Activated CD4-positive, CD25-positive, alpha-beta regulatory T cell treated with anti-CD3 and anti-CD28 coated beads, Interleukin-2, amount 50 U/mL, for 24 hours (primary cell): ENCODE measurements around the gene STAT5A.
"Not testable (repeated sequence)": the region's sequence is repeated elsewhere in the genome, so short reads cannot be mapped to it uniquely, and the experiment has no call there.

Experiments used
- ATAC-seq, 2 donors: fragments of 150-1000 bp; cut with Tn5 transposase; one replicate each; pipeline ENCODE4 v1.10.0; 2021; ENCODE audit warnings: mild to moderate bottlenecking in 1 of 2, moderate library complexity in 1 of 2

Gene STAT5A

GRCh38 chr17:42285346-42286050, 2.8 kb upstream of the STAT5A start:
- ATAC-seq = no peak

- no peak for ATAC-seq
Observed at GRCh38 chr17:42286411-42287221, 1.7 kb upstream of the STAT5A start.

GRCh38 chr17:42287305-42287976, 857 bp upstream of the STAT5A start:
- ATAC-seq = peak; percentile 33 to 37

- peak; percentile 35 to 36 for ATAC-seq
Observed at GRCh38 chr17:42288803-42289610, 709 bp downstream of the STAT5A start.

- ATAC-seq = peak; percentile 11 to 24
Observed at GRCh38 chr17:42289611-42290181, 1.4 kb downstream of the STAT5A start.

- no peak for ATAC-seq
Observed at GRCh38 chr17:42290577-42290976, 2.3 kb downstream of the STAT5A start.

GRCh38 chr17:42291129-42291528, 2.8 kb downstream of the STAT5A start:
- no peak for ATAC-seq

- ATAC-seq = no peak
Observed at GRCh38 chr17:42294469-42295398, 6.4 kb downstream of the STAT5A start.

- no peak for ATAC-seq
Observed at GRCh38 chr17:42296012-42296411, 7.7 kb downstream of the STAT5A start.

- not testable (repeated sequence) for ATAC-seq
Observed at GRCh38 chr17:42297775-42298174, 9.5 kb downstream of the STAT5A start.

GRCh38 chr17:42299361-42299760, 11.1 kb downstream of the STAT5A start:
- not testable (repeated sequence) for ATAC-seq

GRCh38 chr17:42299913-42300312, 11.6 kb downstream of the STAT5A start:
- not testable (repeated sequence) for ATAC-seq

- ATAC-seq = no peak
Observed at GRCh38 chr17:42301022-42301421, 12.7 kb downstream of the STAT5A start.

- no peak for ATAC-seq
Observed at GRCh38 chr17:42303694-42304093, 15.4 kb downstream of the STAT5A start.

- no peak for ATAC-seq
Observed at GRCh38 chr17:42304187-42305030, 16.1 kb downstream of the STAT5A start.

- not testable (repeated sequence) for ATAC-seq
Observed at GRCh38 chr17:42305031-42305330, 16.7 kb downstream of the STAT5A start.

- no peak for ATAC-seq
Observed at GRCh38 chr17:42305543-42306384, 17.5 kb downstream of the STAT5A start.

GRCh38 chr17:42306385-42306667, 18.0 kb downstream of the STAT5A start:
- no peak for ATAC-seq

GRCh38 chr17:42307362-42307927, 19.1 kb downstream of the STAT5A start:
- no peak for ATAC-seq
